ENCODE measurements around the gene POLR3A. TPM values are rescaled to one million over a fixed set of nuclear protein-coding genes. Genes with fewer than 3 reads are reported as not detected.

POLR3A gene
- total and polyA plus RNA-seq, 2 of the 13 experiments (the other 11 are each of a cell fraction or from before 2014, with no cell fraction given), result 13.6 to 19.2 TPM

DNA sequence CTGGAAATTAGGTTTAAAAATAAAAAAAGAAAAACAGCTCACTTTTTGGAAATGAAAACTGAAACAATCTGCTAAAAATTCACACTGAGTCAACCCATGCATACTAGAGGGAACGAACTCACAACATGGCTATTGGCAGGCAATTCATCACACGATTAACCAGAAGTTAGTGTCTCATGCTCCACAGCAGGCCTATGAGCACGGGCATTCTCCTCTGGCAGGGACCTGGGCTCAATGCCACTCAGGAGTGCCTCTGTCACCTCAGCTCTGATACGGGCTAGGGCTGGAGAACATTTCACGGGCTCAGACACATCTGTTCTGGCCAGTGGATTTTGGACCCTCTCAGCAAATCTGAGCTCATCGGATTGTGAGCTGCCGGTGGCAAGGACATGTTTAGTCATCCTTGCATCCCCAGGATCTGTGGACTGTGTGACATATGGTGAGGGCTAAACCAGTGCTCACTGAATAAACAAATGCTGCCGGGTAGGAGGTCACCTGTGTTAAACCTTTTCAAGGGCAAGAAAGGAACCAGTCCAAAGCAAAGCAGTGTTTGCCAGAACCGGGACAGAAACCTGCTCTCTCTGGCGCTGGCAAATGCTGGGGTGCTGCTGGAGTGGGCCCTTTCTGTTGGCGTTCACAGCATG, 40.1 kb downstream of the POLR3A start (continued):
- TF ChIP-seq GABPA (IDR thresholded peaks at IDR 0.05; ENCODE audit: low read depth, low read length) (no peak), GABPA (CRISPR knock-in tag; IDR thresholded peaks at IDR 0.05; ENCODE audit: low read depth) (peak; percentile 45; the same call in 1 of the 2 replicates), TARDBP (CRISPR knock-in tag; IDR thresholded peaks at IDR 0.05) (peak; percentile 50; the same call in 1 of the 2 replicates), MAFF (IDR thresholded peaks at IDR 0.05; ENCODE audit: low read depth, low read length) (peak; percentile 86), ZNF33A (CRISPR knock-in tag; IDR thresholded peaks at IDR 0.05; ENCODE audit: borderline replicate concordance) (0 out of 2 replicates have a peak, but pooled peaks have one; percentile 24), IRF2 (CRISPR knock-in tag; IDR thresholded peaks at IDR 0.05) (peak; percentile 67; the same call in 1 of the 2 replicates), ZFY (CRISPR knock-in tag; IDR thresholded peaks at IDR 0.05) (no peak), ZFP41 (CRISPR knock-in tag; IDR thresholded peaks at IDR 0.05; ENCODE audit: borderline replicate concordance) (no peak), ZNF232 (CRISPR knock-in tag; IDR thresholded peaks at IDR 0.05; ENCODE audit: borderline replicate concordance) (peak; percentile 31; the same call in 1 of the 2 replicates), FOXO1 (CRISPR knock-in tag; IDR thresholded peaks at IDR 0.05) (peak; percentile 46; the same call in 1 of the 2 replicates)
- TF ChIP-seq, protein P1, sequence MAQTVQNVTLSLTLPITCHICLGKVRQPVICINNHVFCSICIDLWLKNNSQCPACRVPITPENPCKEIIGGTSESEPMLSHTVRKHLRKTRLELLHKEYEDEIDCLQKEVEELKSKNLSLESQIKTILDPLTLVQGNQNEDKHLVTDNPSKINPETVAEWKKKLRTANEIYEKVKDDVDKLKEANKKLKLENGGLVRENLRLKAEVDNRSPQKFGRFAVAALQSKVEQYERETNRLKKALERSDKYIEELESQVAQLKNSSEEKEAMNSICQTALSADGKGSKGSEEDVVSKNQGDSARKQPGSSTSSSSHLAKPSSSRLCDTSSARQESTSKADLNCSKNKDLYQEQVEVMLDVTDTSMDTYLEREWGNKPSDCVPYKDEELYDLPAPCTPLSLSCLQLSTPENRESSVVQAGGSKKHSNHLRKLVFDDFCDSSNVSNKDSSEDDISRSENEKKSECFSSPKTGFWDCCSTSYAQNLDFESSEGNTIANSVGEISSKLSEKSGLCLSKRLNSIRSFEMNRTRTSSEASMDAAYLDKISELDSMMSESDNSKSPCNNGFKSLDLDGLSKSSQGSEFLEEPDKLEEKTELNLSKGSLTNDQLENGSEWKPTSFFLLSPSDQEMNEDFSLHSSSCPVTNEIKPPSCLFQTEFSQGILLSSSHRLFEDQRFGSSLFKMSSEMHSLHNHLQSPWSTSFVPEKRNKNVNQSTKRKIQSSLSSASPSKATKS (CRISPR knock-in tag; IDR thresholded peaks at IDR 0.05), result no peak
- TF ChIP-seq, protein P2, sequence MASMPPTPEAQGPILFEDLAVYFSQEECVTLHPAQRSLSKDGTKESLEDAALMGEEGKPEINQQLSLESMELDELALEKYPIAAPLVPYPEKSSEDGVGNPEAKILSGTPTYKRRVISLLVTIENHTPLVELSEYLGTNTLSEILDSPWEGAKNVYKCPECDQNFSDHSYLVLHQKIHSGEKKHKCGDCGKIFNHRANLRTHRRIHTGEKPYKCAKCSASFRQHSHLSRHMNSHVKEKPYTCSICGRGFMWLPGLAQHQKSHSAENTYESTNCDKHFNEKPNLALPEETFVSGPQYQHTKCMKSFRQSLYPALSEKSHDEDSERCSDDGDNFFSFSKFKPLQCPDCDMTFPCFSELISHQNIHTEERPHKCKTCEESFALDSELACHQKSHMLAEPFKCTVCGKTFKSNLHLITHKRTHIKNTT (CRISPR knock-in tag; IDR thresholded peaks at IDR 0.05), result no peak
